ENCODE results near the gene LAGE3. TPM values are rescaled to one million over a fixed set of nuclear protein-coding genes. Genes with fewer than 3 reads are reported as not detected.

The LAGE3 gene
- total and polyA plus RNA-seq, 2 experiments from 2014 or later, result 42.9 to 49.2 TPM

DNA sequence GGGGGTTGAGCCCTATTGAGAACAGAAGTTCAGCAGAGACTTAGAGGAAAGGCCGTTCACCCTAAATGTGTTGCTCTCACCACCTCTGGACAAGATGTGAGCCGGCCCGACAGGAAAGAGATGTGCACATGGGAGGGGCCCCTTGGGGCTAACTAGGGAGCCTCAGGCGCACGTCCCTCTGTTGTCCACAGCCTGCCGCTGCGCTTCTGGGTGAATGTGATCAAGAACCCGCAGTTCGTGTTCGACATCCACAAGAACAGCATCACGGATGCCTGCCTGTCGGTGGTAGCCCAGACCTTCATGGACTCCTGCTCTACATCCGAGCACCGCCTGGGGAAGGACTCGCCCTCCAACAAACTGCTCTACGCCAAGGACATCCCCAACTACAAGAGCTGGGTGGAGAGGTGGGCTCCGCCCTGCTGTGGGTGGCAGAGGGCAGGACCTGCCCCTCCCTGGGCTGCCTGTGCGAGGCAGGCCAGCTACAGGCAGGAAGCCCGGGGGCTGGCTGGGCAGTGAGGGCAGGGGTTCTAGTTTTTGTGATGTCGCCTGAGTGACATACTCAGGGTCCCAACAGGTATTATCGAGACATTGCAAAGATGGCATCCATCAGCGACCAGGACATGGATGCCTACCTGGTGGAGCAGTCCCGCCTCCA lies 8.0 kb downstream of the LAGE3 start:
- Histone ChIP-seq H3K79me2 (ENCODE audit: insufficient read depth) (no peaks in the 10 kb centered on the region), H4K20me1 (ENCODE audit: insufficient read depth) (no peaks in the 10 kb centered on the region), H3K9ac (no peak overlapping the region), H3K4me3 (no peak overlapping the region), H3K4me2 (ENCODE audit: unreplicated experiment) (no peak overlapping the region), H3K27me3 (replicated peaks; ENCODE audit: insufficient read depth) (no peaks in the 10 kb centered on the region), H3K4me1 (ENCODE audit: insufficient read depth) (no peaks in the 10 kb centered on the region), H2AFZ (no peak overlapping the region), H3K9me3 (ENCODE audit: low read depth) (no peaks in the 10 kb centered on the region), H3F3A (ENCODE audit: insufficient read depth) (peaks cover 5% of the 10 kb centered on the region; the same call in 1 of the 2 replicates), H3K27ac (no peak overlapping the region), H3K9me2 (ENCODE audit: insufficient read depth) (no peaks in the 10 kb centered on the region), H3K36me3 (ENCODE audit: low read depth) (no peaks in the 10 kb centered on the region)
- TF ChIP-seq EZH2phosphoT487 (IDR thresholded peaks at IDR 0.05; ENCODE audit: insufficient read depth, low read depth), result no peak
- no peak for TF ChIP-seq EZH2 (IDR thresholded peaks at IDR 0.05; ENCODE audit: insufficient read depth, poor library complexity, severe bottlenecking)
- in situ Hi-C loops (cut with MboI), result no loop called here
- 83 to 90% methylated on average over 16 to 17 of the region's 23 CpGs for WGBS, 2 experiments (ENCODE audit: low coverage in 1 of 2, low lambda C conversion rate in 2 of 2, missing lambda C conversion rate in 2 of 2)
- no peak for DNase-seq

- Histone ChIP-seq H3K9me3 (ENCODE audit: low read depth) (no peaks in the 10 kb centered on the region), H3K36me3 (ENCODE audit: low read depth) (no peaks in the 10 kb centered on the region)
Observed at GRCh38 chrX:154470434-154470833, 8.6 kb downstream of the LAGE3 start.

DNA sequence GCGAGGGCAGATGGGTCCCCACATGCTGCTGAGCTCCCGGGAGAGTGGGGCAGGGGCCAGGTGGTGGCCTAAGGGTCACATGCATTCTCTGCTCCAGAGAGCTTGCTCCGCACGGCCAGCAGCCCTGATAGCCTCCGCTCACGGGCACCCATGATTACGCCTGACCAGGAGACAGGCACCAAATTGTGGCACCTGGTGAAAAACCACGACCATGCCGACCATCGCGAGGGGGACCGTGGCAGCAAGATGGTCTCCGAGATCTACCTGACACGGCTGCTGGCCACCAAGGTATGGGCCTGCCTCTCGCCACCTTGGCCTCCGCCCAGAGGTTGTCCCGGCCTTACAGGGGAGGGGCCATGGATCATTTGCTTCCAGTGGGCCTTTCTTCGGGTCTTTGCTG lies 9.2 kb downstream of the LAGE3 start:
- in situ Hi-C loops (cut with MboI), result no loop called here
- WGBS, 2 experiments (ENCODE audit: low coverage in 1 of 2, low lambda C conversion rate in 2 of 2, missing lambda C conversion rate in 2 of 2), result 91 to 93% methylated on average over 15 to 18 of the region's 18 CpGs
- no peaks in the 10 kb centered on the region for H3K9me3 ChIP-seq (ENCODE audit: low read depth)
- no peaks in the 10 kb centered on the region for H3K4me1 ChIP-seq (ENCODE audit: insufficient read depth)
- no peaks in the 10 kb centered on the region for H3K79me2 ChIP-seq (ENCODE audit: insufficient read depth)
- H2AFZ ChIP-seq, result no peak overlapping the region
- H3K4me3 ChIP-seq, result no peak overlapping the region
- H3F3A ChIP-seq (ENCODE audit: insufficient read depth), result no peaks in the 10 kb centered on the region
- H4K20me1 ChIP-seq (ENCODE audit: insufficient read depth), result no peaks in the 10 kb centered on the region
- no peak for DNase-seq
- no peaks in the 10 kb centered on the region for H3K9me2 ChIP-seq (ENCODE audit: insufficient read depth)
- no peaks in the 10 kb centered on the region for H3K27me3 ChIP-seq (replicated peaks; ENCODE audit: insufficient read depth)
- H3K4me2 ChIP-seq (ENCODE audit: unreplicated experiment), result no peak overlapping the region
- H3K27ac ChIP-seq, result no peak overlapping the region
- H3K9ac ChIP-seq, result no peak overlapping the region
- TF ChIP-seq EZH2phosphoT487 (IDR thresholded peaks at IDR 0.05; ENCODE audit: insufficient read depth, low read depth) (no peak), EZH2 (IDR thresholded peaks at IDR 0.05; ENCODE audit: insufficient read depth, poor library complexity, severe bottlenecking) (no peak)
- no peaks in the 10 kb centered on the region for H3K36me3 ChIP-seq (ENCODE audit: low read depth)

More at GRCh38 chrX:154470434-154470833, 8.6 kb downstream of the LAGE3 start:
- H3K9me2 ChIP-seq (ENCODE audit: insufficient read depth), result no peaks in the 10 kb centered on the region
- no peaks in the 10 kb centered on the region for H3K79me2 ChIP-seq (ENCODE audit: insufficient read depth)
- WGBS, 2 experiments (ENCODE audit: low coverage in 1 of 2, low lambda C conversion rate in 2 of 2, missing lambda C conversion rate in 2 of 2), result 91 to 96% methylated on average over 6 to 14 of the region's 14 CpGs
- H4K20me1 ChIP-seq (ENCODE audit: insufficient read depth), result no peaks in the 10 kb centered on the region
- H3K4me3 ChIP-seq, result no peak overlapping the region
- peaks cover 3% of the 10 kb centered on the region; the same call in 1 of the 2 replicates for H3F3A ChIP-seq (ENCODE audit: insufficient read depth)
- H3K9ac ChIP-seq, result no peak overlapping the region
- H3K27ac ChIP-seq, result no peak overlapping the region
- in situ Hi-C loops (cut with MboI), result no loop called here
- H2AFZ ChIP-seq, result no peak overlapping the region
- DNase-seq, result no peak
- no peak for TF ChIP-seq EZH2phosphoT487 (IDR thresholded peaks at IDR 0.05; ENCODE audit: insufficient read depth, low read depth)
- no peaks in the 10 kb centered on the region for H3K27me3 ChIP-seq (replicated peaks; ENCODE audit: insufficient read depth)
- no peak overlapping the region for H3K4me2 ChIP-seq (ENCODE audit: unreplicated experiment)
- no peaks in the 10 kb centered on the region for H3K4me1 ChIP-seq (ENCODE audit: insufficient read depth)

DNA sequence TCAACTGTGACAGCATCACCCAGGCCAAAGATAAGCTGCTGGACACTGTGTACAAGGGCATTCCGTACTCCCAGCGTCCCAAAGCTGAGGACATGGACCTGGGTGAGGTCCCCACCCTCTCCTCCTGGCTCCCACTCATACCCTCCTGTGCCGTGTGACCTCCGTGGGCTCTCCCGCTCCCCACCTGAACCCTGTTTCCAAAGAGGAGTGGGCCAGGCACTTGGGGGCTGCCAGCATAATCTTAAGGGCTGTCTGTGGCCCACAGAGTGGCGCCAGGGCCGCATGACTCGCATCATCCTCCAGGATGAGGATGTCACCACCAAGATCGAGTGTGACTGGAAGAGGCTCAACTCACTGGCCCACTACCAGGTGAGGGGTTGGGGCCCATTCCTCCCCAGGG lies 10.0 kb downstream of the LAGE3 start:
- in situ Hi-C loops (cut with MboI), result no loop called here
- DNase-seq, result no peak
- Histone ChIP-seq H3K4me2 (ENCODE audit: unreplicated experiment) (no peak overlapping the region), H3K9me3 (ENCODE audit: low read depth) (no peaks in the 10 kb centered on the region), H4K20me1 (ENCODE audit: insufficient read depth) (no peaks in the 10 kb centered on the region), H3K27ac (no peak overlapping the region), H3K79me2 (ENCODE audit: insufficient read depth) (0 out of 2 replicates have a peak, but pooled peaks cover 2% of the 10 kb centered on the region), H3K27me3 (replicated peaks; ENCODE audit: insufficient read depth) (no peaks in the 10 kb centered on the region), H3K9me2 (ENCODE audit: insufficient read depth) (no peaks in the 10 kb centered on the region), H3F3A (ENCODE audit: insufficient read depth) (no peaks in the 10 kb centered on the region), H2AFZ (no peak overlapping the region), H3K36me3 (ENCODE audit: low read depth) (no peaks in the 10 kb centered on the region), H3K9ac (no peak overlapping the region), H3K4me1 (ENCODE audit: insufficient read depth) (no peaks in the 10 kb centered on the region), H3K4me3 (no peak overlapping the region)
- TF ChIP-seq EZH2phosphoT487 (IDR thresholded peaks at IDR 0.05; ENCODE audit: insufficient read depth, low read depth) (no peak), EZH2 (IDR thresholded peaks at IDR 0.05; ENCODE audit: insufficient read depth, poor library complexity, severe bottlenecking) (no peak)
- 91 to 100% methylated on average over 4 of the region's 9 CpGs for WGBS, 2 experiments (ENCODE audit: low coverage in 1 of 2, low lambda C conversion rate in 2 of 2, missing lambda C conversion rate in 2 of 2)

All from GM23248 (cell line).